GM12878 (cell line): Measurements from ENCODE around the gene TSHR. TPM values are rescaled to one million over a fixed set of nuclear protein-coding genes. Genes with fewer than 3 reads are reported as not detected.

Experiments
- ATAC-seq: fragments of 200-7000 bp; cut with Tn5 transposase; 3 replicates; pipeline ENCODE4 v1.9.1; 2020; ENCODE audit warnings: mild to moderate bottlenecking, moderate library complexity
- BruUV-seq: library from RNA; stranded (reverse); fragments of 400-500 nt; replicated peaks from 2 replicates; lab custom pipeline; 2021; lab: Mats Ljungman, UMichigan
- CTCF ChIA-PET: fragments of 300-600 bp; sonication (Branson Sonifier 250); formaldehyde crosslinking; extraction: SDS; loops from one replicate; lab custom pipeline; 2021; ENCODE audit warnings: inconsistent platforms; lab: Yijun Ruan, JAX
- POLR2A ChIA-PET: fragments of 350-600 bp; formaldehyde crosslinking; extraction: SDS; loops from one replicate; lab custom pipeline; 2021; ENCODE audit warnings: inconsistent platforms; lab: Charles Lee
- RAD21 ChIA-PET: fragments of 300-600 bp; sonication (Branson Sonifier 250); formaldehyde crosslinking; loops from one replicate; lab custom pipeline; 2023; ENCODE audit warnings: antibody characterized with exemption; ENCODE audit not compliant: unreplicated experiment; lab: Charles Lee
- SMC1A ChIA-PET: fragments of 300-600 bp; sonication (Branson Sonifier 250); formaldehyde crosslinking; loops from one replicate; lab custom pipeline; 2023; ENCODE audit not compliant: unreplicated experiment, uncharacterized antibody; lab: Charles Lee
- DNase-seq: peaks from one replicate; pipeline ENCODE4 v3.0.0-alpha.2; 2011; ENCODE audit warnings: low read depth, low spot score
- FAIRE-seq: peaks from 3 replicates; lab custom pipeline; 2011; peaks lifted over from hg19 to GRCh38; lab: Jason Lieb, UNC
- H2AFZ ChIP-seq: 2 replicates; pipeline ENCODE4 v1.6.0; 2011; ENCODE audit warnings: low read depth, low read length, control low read depth; ENCODE audit not compliant: control insufficient read depth
- H3K27ac ChIP-seq: 2 replicates; pipeline ENCODE4 v1.5.1; 2011; ENCODE audit warnings: control low read depth; ENCODE audit not compliant: control insufficient read depth, insufficient read depth
- H3K27me3 ChIP-seq, 2 experiments: replicated peaks in 1 of 2; 2 replicates each; pipeline versions ENCODE4 v1.6.0 to v1.6.1; 2011; ENCODE audit warnings: low read length in 1 of 2; ENCODE audit not compliant: control insufficient read depth in 2 of 2, insufficient read depth in 2 of 2
- H3K36me3 ChIP-seq, 2 experiments: 2 replicates each; pipeline ENCODE4 v1.5.1; 2011; ENCODE audit warnings: low read length in 1 of 2; ENCODE audit not compliant: control insufficient read depth in 2 of 2, insufficient read depth in 2 of 2
- H3K4me1 ChIP-seq: 2 replicates; pipeline ENCODE4 v1.6.1; 2011; ENCODE audit warnings: mild to moderate bottlenecking, low read length, moderate library complexity, mixed read lengths; ENCODE audit not compliant: control insufficient read depth, insufficient read depth
- H3K4me2 ChIP-seq: 2 replicates; pipeline ENCODE4 v1.6.0; 2011; ENCODE audit warnings: control low read depth; ENCODE audit not compliant: control insufficient read depth, insufficient read depth
- H3K4me3 ChIP-seq: fragments of 200-600 bp; sonication (generic); 2 replicates; pipeline ENCODE4 v1.5.1; 2016
- H3K79me2 ChIP-seq: 2 replicates; pipeline ENCODE4 v1.6.0; 2011; ENCODE audit warnings: low read length; ENCODE audit not compliant: control insufficient read depth, insufficient read depth
- H3K9ac ChIP-seq: 2 replicates; pipeline ENCODE4 v1.8.0; 2011; ENCODE audit warnings: low read length, control low read depth, mixed read lengths; ENCODE audit not compliant: control insufficient read depth, insufficient read depth
- H3K9me3 ChIP-seq: replicated peaks from 3 replicates; pipeline ENCODE4 v1.5.1; 2011; ENCODE audit warnings: mild to moderate bottlenecking, low read length; ENCODE audit not compliant: control insufficient read depth, insufficient read depth
- H4K20me1 ChIP-seq: 2 replicates; pipeline ENCODE4 v1.6.0; 2011; ENCODE audit not compliant: control insufficient read depth, insufficient read depth
- BACH1 ChIP-seq: fragments of 450-650 bp; IDR thresholded peaks from 2 replicates; pipeline ENCODE4 v1.6.1; 2017; ENCODE audit warnings: mild to moderate bottlenecking, borderline replicate concordance
- BCL11A ChIP-seq: IDR thresholded peaks from 2 replicates; pipeline ENCODE4 v1.6.1; 2011; ENCODE audit warnings: low read depth, low read length
- LARP7 ChIP-seq: fragments of 450-650 bp; IDR thresholded peaks from 2 replicates; pipeline ENCODE4 v1.6.1; 2017; ENCODE audit warnings: mild to moderate bottlenecking
- NR2C1 ChIP-seq: fragments of 450-650 bp; IDR thresholded peaks from 2 replicates; pipeline ENCODE4 v1.6.1; 2017; ENCODE audit warnings: antibody characterized with exemption, mild to moderate bottlenecking, moderate library complexity
- NR2C2 ChIP-seq: IDR thresholded peaks from 2 replicates; pipeline ENCODE4 v1.6.1; 2011; ENCODE audit warnings: borderline replicate concordance, low read depth; ENCODE audit not compliant: control insufficient read depth, insufficient read length
- RAD51 ChIP-seq: fragments of 450-650 bp; IDR thresholded peaks from 2 replicates; pipeline ENCODE4 v1.6.1; 2016; ENCODE audit warnings: moderate library complexity, mild to moderate bottlenecking, inconsistent platforms
- RFX5 ChIP-seq: IDR thresholded peaks from 2 replicates; pipeline ENCODE4 v1.6.1; 2011; ENCODE audit warnings: low read depth, low read length, improper control_type of control experiment
- SIX5 ChIP-seq: IDR thresholded peaks from 2 replicates; pipeline ENCODE4 v1.6.1; 2011; ENCODE audit warnings: mild to moderate bottlenecking, low read depth, low read length, moderate library complexity; ENCODE audit not compliant: severe bottlenecking
- SREBF1 ChIP-seq: IDR thresholded peaks from 2 replicates; pipeline ENCODE4 v1.6.1; 2012; ENCODE audit warnings: mild to moderate bottlenecking, low read length
- TBL1XR1 ChIP-seq: IDR thresholded peaks from 2 replicates; pipeline ENCODE4 v1.6.1; 2012; ENCODE audit warnings: low read depth, low read length, improper control_type of control experiment
- TCF12 ChIP-seq: IDR thresholded peaks from 2 replicates; pipeline ENCODE4 v1.6.1; 2011; ENCODE audit warnings: low read depth, mild to moderate bottlenecking, low read length
- ZNF24 ChIP-seq: fragments of 450-650 bp; IDR thresholded peaks from 2 replicates; pipeline ENCODE4 v1.6.1; 2017; ENCODE audit warnings: antibody characterized with exemption, mild to moderate bottlenecking
- WGBS: methylation state at CpG from one replicate; pipeline ENCODE4 v1.1.6; 2016; ENCODE audit warnings: low lambda C conversion rate; ENCODE audit not compliant: insufficient replicate concordance, insufficient coverage; ENCODE audit errors: missing lambda C conversion rate; 5-methylcytosine and 5-hydroxymethylcytosine counted together
- in situ Hi-C: fragments of 300-500 bp; cut with MboI; formaldehyde crosslinking; loops from 9 replicates; pipeline ENCODE4 v1.14.3; 2018; ENCODE audit warnings: mixed read lengths
- intact Hi-C: fragments of 100-400 bp; cut with micrococcal nuclease; formaldehyde crosslinking; loops from one replicate; pipeline ENCODE4 v1.14.2; 2022; ENCODE audit not compliant: unreplicated experiment
- polyA plus RNA-seq, 11 experiments: library from polyadenylated mRNA; depleted of rRNA in 4 of 11; unstranded in 6 of 11; stranded (reverse) in 5 of 11; fragments of >200 nt; fragmentation: Nextera tagmentation in 4 of 11; fragmentation: Illumina TruSeq in 1 of 11; extraction: Ambion mirVana in 4 of 11; extraction: Trizol in 1 of 11; gene quantifications; 1 replicate in 1 of 11; 2 replicates in 10 of 11; pipeline versions ENCODE4 v1.2.1 to v1.2.3, GENCODE V29; 2011 to 2016; ENCODE audit warnings: inconsistent platforms in 2 of 11, missing spikeins in 2 of 11, low read depth in 1 of 11
- total RNA-seq, 4 experiments: library from RNA; depleted of rRNA in 3 of 4; stranded (reverse); fragments of >200 nt in 3 of 4; fragmentation: Illumina TruSeq in 1 of 4; extraction: Trizol in 1 of 4; gene quantifications; 2 replicates each; pipeline versions ENCODE4 v1.2.1 to v1.2.3, GENCODE V29; 2013 to 2021
- TF ChIP-seq, protein P1 (sequence below): fragments of 450-650 bp; IDR thresholded peaks from 2 replicates; pipeline ENCODE4 v1.6.1; 2016; ENCODE audit warnings: mild to moderate bottlenecking, moderate library complexity, borderline replicate concordance
- TF ChIP-seq, protein P2 (sequence below): IDR thresholded peaks from 2 replicates; pipeline ENCODE4 v1.6.1; 2011; ENCODE audit warnings: borderline replicate concordance, low read depth, mild to moderate bottlenecking, moderate library complexity, mixed read lengths, low read length; ENCODE audit not compliant: insufficient read depth; ENCODE audit errors: extremely low read length
- TF ChIP-seq, protein P3 (sequence below): fragments of 450-650 bp; IDR thresholded peaks from 2 replicates; pipeline ENCODE4 v1.6.1; 2017; ENCODE audit warnings: antibody characterized with exemption, mild to moderate bottlenecking, moderate library complexity

Gene TSHR
- total and polyA plus RNA-seq, 10 of the 15 experiments (the other 5 are each of a cell fraction or from before 2014, with no cell fraction given): 0.06 to 0.31 TPM; not detected in 8

DNA sequence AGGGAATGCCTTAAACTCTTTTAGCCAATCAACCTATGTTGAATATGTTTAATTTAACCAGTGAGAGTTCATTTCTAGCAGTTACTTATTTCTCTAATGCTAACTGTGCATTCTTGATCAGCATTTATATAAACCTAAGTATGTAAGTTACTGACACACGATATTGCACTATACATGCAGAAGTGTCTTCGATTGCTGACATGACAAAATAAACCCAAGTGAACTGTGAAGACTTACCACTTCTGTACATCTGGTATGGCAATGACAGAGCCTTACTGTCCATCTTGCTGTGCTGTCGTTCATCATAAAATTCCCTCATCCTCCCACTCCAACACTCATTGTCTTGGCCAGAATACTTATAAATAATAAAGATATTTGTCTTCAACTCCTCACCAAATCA lies 131.8 kb downstream of the TSHR start:
- ATAC-seq (no peak), DNase-seq (no peak), FAIRE-seq (no peak)
- TF ChIP-seq NR2C1: no peak
- TF ChIP-seq, protein P1, sequence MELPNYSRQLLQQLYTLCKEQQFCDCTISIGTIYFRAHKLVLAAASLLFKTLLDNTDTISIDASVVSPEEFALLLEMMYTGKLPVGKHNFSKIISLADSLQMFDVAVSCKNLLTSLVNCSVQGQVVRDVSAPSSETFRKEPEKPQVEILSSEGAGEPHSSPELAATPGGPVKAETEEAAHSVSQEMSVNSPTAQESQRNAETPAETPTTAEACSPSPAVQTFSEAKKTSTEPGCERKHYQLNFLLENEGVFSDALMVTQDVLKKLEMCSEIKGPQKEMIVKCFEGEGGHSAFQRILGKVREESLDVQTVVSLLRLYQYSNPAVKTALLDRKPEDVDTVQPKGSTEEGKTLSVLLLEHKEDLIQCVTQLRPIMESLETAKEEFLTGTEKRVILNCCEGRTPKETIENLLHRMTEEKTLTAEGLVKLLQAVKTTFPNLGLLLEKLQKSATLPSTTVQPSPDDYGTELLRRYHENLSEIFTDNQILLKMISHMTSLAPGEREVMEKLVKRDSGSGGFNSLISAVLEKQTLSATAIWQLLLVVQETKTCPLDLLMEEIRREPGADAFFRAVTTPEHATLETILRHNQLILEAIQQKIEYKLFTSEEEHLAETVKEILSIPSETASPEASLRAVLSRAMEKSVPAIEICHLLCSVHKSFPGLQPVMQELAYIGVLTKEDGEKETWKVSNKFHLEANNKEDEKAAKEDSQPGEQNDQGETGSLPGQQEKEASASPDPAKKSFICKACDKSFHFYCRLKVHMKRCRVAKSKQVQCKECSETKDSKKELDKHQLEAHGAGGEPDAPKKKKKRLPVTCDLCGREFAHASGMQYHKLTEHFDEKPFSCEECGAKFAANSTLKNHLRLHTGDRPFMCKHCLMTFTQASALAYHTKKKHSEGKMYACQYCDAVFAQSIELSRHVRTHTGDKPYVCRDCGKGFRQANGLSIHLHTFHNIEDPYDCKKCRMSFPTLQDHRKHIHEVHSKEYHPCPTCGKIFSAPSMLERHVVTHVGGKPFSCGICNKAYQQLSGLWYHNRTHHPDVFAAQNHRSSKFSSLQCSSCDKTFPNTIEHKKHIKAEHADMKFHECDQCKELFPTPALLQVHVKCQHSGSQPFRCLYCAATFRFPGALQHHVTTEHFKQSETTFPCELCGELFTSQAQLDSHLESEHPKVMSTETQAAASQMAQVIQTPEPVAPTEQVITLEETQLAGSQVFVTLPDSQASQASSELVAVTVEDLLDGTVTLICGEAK: no peak
- no peak for TF ChIP-seq SREBF1
- TF ChIP-seq ZNF24: no peak
- TF ChIP-seq LARP7: no peak
- no peak for TF ChIP-seq RFX5
- no peak for TF ChIP-seq SIX5
- TF ChIP-seq, protein P2, sequence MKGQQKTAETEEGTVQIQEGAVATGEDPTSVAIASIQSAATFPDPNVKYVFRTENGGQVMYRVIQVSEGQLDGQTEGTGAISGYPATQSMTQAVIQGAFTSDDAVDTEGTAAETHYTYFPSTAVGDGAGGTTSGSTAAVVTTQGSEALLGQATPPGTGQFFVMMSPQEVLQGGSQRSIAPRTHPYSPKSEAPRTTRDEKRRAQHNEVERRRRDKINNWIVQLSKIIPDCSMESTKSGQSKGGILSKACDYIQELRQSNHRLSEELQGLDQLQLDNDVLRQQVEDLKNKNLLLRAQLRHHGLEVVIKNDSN: no peak
- TF ChIP-seq BCL11A: no peak
- TF ChIP-seq TCF12: no peak
- TF ChIP-seq TBL1XR1: no peak
- TF ChIP-seq RAD51: no peak
- TF ChIP-seq, protein P3, sequence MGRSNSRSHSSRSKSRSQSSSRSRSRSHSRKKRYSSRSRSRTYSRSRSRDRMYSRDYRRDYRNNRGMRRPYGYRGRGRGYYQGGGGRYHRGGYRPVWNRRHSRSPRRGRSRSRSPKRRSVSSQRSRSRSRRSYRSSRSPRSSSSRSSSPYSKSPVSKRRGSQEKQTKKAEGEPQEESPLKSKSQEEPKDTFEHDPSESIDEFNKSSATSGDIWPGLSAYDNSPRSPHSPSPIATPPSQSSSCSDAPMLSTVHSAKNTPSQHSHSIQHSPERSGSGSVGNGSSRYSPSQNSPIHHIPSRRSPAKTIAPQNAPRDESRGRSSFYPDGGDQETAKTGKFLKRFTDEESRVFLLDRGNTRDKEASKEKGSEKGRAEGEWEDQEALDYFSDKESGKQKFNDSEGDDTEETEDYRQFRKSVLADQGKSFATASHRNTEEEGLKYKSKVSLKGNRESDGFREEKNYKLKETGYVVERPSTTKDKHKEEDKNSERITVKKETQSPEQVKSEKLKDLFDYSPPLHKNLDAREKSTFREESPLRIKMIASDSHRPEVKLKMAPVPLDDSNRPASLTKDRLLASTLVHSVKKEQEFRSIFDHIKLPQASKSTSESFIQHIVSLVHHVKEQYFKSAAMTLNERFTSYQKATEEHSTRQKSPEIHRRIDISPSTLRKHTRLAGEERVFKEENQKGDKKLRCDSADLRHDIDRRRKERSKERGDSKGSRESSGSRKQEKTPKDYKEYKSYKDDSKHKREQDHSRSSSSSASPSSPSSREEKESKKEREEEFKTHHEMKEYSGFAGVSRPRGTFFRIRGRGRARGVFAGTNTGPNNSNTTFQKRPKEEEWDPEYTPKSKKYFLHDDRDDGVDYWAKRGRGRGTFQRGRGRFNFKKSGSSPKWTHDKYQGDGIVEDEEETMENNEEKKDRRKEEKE: no peak
- TF ChIP-seq BACH1: no peak
- no peak for TF ChIP-seq NR2C2
- BruUV-seq: no TSS peak
- intact Hi-C loops: no loop called here
- Histone ChIP-seq H3K36me3 (no peaks in the 10 kb centered on the region), H3K9me3 (no peaks in the 10 kb centered on the region), H3K27me3 (no peaks in the 10 kb centered on the region), H3K4me3 (no peak overlapping the region), H3K27ac (no peak overlapping the region), H3K4me1 (no peaks in the 10 kb centered on the region), H3K4me2 (no peak overlapping the region), H3K9ac (no peak overlapping the region), H2AFZ (no peak overlapping the region), H4K20me1 (no peaks in the 10 kb centered on the region), H3K79me2 (no peaks in the 10 kb centered on the region)
- WGBS: 23% methylated on average over 3 of the region's 3 CpGs
- POLR2A ChIA-PET: no interaction called here
- RAD21 ChIA-PET: no interaction called here
- SMC1A ChIA-PET: no interaction called here
- in situ Hi-C loops: no loop called here
- CTCF ChIA-PET: no interaction called here
